Smooth muscle cell (in vitro differentiated cells): Measurements from ENCODE around the gene UTP25. TPM values are rescaled to one million over a fixed set of nuclear protein-coding genes. Genes with fewer than 3 reads are reported as not detected.

Experiments used
- DNase-seq: peaks from one replicate; lab custom pipeline; 2025; ENCODE audit not compliant: unreplicated experiment; lab: John Stamatoyannopoulos, UW
- H2AFZ ChIP-seq: fragments of 200-600 bp; sonication (generic); 2 replicates; pipeline ENCODE4 v1.6.0; 2016; ENCODE audit warnings: antibody characterized with exemption, low read depth, mild to moderate bottlenecking
- H3F3A ChIP-seq: fragments of 200-600 bp; sonication (generic); 2 replicates; pipeline ENCODE4 v1.6.0; 2017; ENCODE audit warnings: antibody characterized with exemption, low read depth
- H3K27ac ChIP-seq: fragments of 200-600 bp; sonication (generic); 2 replicates; pipeline ENCODE4 v1.5.1; 2016; ENCODE audit warnings: low read depth, mild to moderate bottlenecking
- H3K27me3 ChIP-seq: fragments of 200-600 bp; sonication (generic); 2 replicates; pipeline ENCODE4 v1.6.1; 2016; ENCODE audit warnings: low read depth, mild to moderate bottlenecking
- H3K36me3 ChIP-seq: fragments of 200-600 bp; sonication (generic); 2 replicates; pipeline ENCODE4 v1.5.1; 2016; ENCODE audit warnings: low read depth
- H3K4me1 ChIP-seq: fragments of 200-600 bp; sonication (generic); 2 replicates; pipeline ENCODE4 v1.5.1; 2016; ENCODE audit warnings: low read depth
- H3K4me2 ChIP-seq: fragments of 200-600 bp; sonication (generic); 2 replicates; pipeline ENCODE4 v1.6.0; 2016; ENCODE audit warnings: mild to moderate bottlenecking
- H3K4me3 ChIP-seq: fragments of 200-600 bp; sonication (generic); 2 replicates; pipeline ENCODE4 v1.5.1; 2016; ENCODE audit warnings: mild to moderate bottlenecking
- H3K79me2 ChIP-seq: fragments of 200-600 bp; sonication (generic); 2 replicates; pipeline ENCODE4 v1.6.0; 2016; ENCODE audit warnings: low read depth, mild to moderate bottlenecking
- H3K9ac ChIP-seq: fragments of 200-600 bp; sonication (generic); 2 replicates; pipeline ENCODE4 v1.6.0; 2016; ENCODE audit warnings: low read depth
- H3K9me3 ChIP-seq: fragments of 200-600 bp; sonication (generic); replicated peaks from 2 replicates; pipeline ENCODE4 v1.5.1; 2016; ENCODE audit warnings: low read depth
- H4K20me1 ChIP-seq: fragments of 200-600 bp; sonication (generic); 2 replicates; pipeline ENCODE4 v1.6.0; 2016; ENCODE audit warnings: low read depth
- WGBS: methylation state at CpG from one replicate; pipeline ENCODE4 v1.1.7; 2016; ENCODE audit warnings: low lambda C conversion rate; 5-methylcytosine and 5-hydroxymethylcytosine counted together
- polyA plus RNA-seq: library from polyadenylated mRNA; unstranded; fragments of >200 nt; fragmentation: Nextera tagmentation; extraction: Ambion mirVana; gene quantifications from 2 replicates; pipeline ENCODE4 v1.2.1, GENCODE V29; 2016
- total RNA-seq: library from RNA; depleted of rRNA; stranded (reverse); fragments of >200 nt; gene quantifications from 2 replicates; pipeline ENCODE4 v1.2.3, GENCODE V29; 2014
- TF ChIP-seq, protein P1 (sequence below): fragments of 200-600 bp; sonication (generic); IDR thresholded peaks from 2 replicates; pipeline ENCODE4 v1.5.1; 2017; ENCODE audit warnings: borderline replicate concordance, mild to moderate bottlenecking, antibody characterized with exemption; ENCODE audit not compliant: insufficient read depth, poor library complexity, severe bottlenecking

The UTP25 gene
- total and polyA plus RNA-seq, 2 experiments from 2014 or later = 2.9 to 6.2 TPM

GRCh38 chr1:209869291-209870149 lies 41.7 kb downstream of the UTP25 start:
- Histone ChIP-seq H3K27ac (no peak overlapping the region), H3K9ac (no peak overlapping the region), H3K79me2 (no peaks in the 10 kb centered on the region), H3K36me3 (no peaks in the 10 kb centered on the region), H3K4me2 (no peak overlapping the region), H2AFZ (no peak overlapping the region), H3K4me3 (no peak overlapping the region), H4K20me1 (no peaks in the 10 kb centered on the region), H3K27me3 (no peaks in the 10 kb centered on the region), H3F3A (no peaks in the 10 kb centered on the region), H3K4me1 (no peaks in the 10 kb centered on the region), H3K9me3 (peaks cover 7% of the 10 kb centered on the region)
- DNase-seq = no peak
- TF ChIP-seq, protein P1, sequence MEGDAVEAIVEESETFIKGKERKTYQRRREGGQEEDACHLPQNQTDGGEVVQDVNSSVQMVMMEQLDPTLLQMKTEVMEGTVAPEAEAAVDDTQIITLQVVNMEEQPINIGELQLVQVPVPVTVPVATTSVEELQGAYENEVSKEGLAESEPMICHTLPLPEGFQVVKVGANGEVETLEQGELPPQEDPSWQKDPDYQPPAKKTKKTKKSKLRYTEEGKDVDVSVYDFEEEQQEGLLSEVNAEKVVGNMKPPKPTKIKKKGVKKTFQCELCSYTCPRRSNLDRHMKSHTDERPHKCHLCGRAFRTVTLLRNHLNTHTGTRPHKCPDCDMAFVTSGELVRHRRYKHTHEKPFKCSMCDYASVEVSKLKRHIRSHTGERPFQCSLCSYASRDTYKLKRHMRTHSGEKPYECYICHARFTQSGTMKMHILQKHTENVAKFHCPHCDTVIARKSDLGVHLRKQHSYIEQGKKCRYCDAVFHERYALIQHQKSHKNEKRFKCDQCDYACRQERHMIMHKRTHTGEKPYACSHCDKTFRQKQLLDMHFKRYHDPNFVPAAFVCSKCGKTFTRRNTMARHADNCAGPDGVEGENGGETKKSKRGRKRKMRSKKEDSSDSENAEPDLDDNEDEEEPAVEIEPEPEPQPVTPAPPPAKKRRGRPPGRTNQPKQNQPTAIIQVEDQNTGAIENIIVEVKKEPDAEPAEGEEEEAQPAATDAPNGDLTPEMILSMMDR = no peak
- 45% methylated on average over 2 of the region's 2 CpGs for WGBS

DNA sequence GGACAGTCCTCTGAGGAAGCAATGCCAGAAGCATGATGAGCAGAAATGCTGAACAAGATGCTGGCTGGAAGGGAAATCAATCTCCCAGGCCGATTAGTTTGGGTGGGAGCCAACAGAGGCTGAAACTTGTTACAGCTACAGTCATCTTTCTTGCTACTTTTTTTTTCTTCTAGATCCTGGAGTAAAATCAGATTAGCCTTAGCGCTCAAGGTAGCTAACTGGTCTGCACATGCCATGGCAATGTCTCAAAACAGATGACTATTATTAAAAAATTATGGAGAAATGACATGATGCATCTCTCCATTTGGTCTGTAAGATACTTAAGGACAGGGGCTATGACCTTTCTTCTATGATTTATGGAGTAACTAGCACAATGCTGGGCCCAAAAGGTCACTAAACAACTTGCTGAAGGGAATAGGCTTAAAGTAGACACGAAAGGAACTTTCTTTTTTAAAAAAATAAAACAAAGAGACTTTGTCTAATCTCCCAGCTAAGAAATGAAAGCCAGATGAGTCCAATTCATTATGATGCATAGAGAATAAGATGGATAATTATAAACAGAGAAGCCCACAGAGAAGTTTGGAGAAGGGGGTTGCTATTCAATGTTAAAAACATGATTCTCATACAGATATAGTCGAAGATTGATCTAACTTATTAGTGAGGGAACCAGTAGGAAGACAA lies 42.5 kb downstream of the UTP25 start:
- no peak for DNase-seq
- Histone ChIP-seq H2AFZ (no peak overlapping the region), H3K4me1 (no peaks in the 10 kb centered on the region), H3K27ac (no peak overlapping the region), H3K9ac (no peak overlapping the region), H3K4me3 (no peak overlapping the region), H4K20me1 (no peaks in the 10 kb centered on the region), H3K4me2 (no peak overlapping the region), H3K36me3 (no peaks in the 10 kb centered on the region), H3K79me2 (no peaks in the 10 kb centered on the region), H3F3A (no peaks in the 10 kb centered on the region), H3K9me3 (peaks cover 7% of the 10 kb centered on the region), H3K27me3 (no peaks in the 10 kb centered on the region)
- TF ChIP-seq, protein P1 = no peak
- WGBS = 62% methylated on average over 4 of the region's 4 CpGs

GRCh38 chr1:209871006-209871405 lies 43.2 kb downstream of the UTP25 start:
- Histone ChIP-seq H3K9me3 (peaks cover 7% of the 10 kb centered on the region), H3K79me2 (no peaks in the 10 kb centered on the region), H3K27me3 (no peaks in the 10 kb centered on the region), H3K4me2 (no peak overlapping the region), H3K4me1 (no peaks in the 10 kb centered on the region), H4K20me1 (no peaks in the 10 kb centered on the region), H3K27ac (no peak overlapping the region), H3K4me3 (no peak overlapping the region), H3K9ac (no peak overlapping the region), H2AFZ (no peak overlapping the region), H3F3A (no peaks in the 10 kb centered on the region), H3K36me3 (no peaks in the 10 kb centered on the region)
- 50% methylated on average over 1 of the region's 1 CpG for WGBS
- TF ChIP-seq, protein P1 = no peak
- no peak for DNase-seq
